Measurements from ENCODE around the gene SLC22A7.

DNA sequence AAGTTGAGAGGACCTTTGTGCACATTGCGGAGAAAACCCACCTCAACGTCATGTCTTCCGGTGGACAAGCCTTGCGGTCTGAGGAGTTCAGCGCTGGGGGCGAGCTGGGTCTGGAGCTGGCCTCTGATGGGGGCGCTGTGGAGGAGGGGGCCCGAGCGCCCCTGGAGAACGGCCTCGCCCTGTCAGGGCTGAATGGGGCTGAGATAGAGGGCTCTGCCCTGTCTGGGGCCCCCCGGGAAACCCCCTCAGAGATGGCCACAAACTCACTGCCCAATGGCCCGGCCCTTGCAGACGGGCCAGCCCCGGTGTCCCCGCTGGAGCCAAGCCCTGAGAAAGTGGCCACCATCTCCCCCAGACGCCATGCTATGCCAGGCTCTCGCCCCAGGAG, 14.6 kb upstream of the SLC22A7 start:
- TF ChIP-seq, protein P1, sequence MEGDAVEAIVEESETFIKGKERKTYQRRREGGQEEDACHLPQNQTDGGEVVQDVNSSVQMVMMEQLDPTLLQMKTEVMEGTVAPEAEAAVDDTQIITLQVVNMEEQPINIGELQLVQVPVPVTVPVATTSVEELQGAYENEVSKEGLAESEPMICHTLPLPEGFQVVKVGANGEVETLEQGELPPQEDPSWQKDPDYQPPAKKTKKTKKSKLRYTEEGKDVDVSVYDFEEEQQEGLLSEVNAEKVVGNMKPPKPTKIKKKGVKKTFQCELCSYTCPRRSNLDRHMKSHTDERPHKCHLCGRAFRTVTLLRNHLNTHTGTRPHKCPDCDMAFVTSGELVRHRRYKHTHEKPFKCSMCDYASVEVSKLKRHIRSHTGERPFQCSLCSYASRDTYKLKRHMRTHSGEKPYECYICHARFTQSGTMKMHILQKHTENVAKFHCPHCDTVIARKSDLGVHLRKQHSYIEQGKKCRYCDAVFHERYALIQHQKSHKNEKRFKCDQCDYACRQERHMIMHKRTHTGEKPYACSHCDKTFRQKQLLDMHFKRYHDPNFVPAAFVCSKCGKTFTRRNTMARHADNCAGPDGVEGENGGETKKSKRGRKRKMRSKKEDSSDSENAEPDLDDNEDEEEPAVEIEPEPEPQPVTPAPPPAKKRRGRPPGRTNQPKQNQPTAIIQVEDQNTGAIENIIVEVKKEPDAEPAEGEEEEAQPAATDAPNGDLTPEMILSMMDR (IDR thresholded peaks at IDR 0.05; ENCODE audit: low read length): no peak
- no peak for TF ChIP-seq EZH2 (optimal IDR thresholded peaks at IDR 0.05; ENCODE audit: low read depth, low read length)
